ENCODE measurements around the gene ATOSB.

DNA sequence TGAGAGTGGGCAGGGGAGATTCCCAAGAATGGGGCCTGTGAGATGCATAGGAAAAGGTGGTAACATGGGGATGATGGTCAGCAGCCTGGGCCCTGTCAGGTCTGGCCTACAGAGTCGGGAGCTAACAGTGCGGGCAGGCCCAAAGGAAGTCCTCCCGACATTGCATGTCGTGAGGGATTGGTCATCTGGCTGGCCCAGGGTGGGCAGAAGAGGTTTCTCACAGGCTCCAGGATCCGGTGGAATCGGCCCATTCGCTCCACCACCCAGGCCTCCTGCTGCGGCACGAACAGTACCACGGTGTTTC, 13.2 kb downstream of the ATOSB start:
- TF ChIP-seq RARB (CRISPR knock-in tag; IDR thresholded peaks at IDR 0.05) (no peak), TOX (CRISPR knock-in tag; IDR thresholded peaks at IDR 0.05; ENCODE audit: borderline replicate concordance) (no peak)
- TF ChIP-seq, protein P1, sequence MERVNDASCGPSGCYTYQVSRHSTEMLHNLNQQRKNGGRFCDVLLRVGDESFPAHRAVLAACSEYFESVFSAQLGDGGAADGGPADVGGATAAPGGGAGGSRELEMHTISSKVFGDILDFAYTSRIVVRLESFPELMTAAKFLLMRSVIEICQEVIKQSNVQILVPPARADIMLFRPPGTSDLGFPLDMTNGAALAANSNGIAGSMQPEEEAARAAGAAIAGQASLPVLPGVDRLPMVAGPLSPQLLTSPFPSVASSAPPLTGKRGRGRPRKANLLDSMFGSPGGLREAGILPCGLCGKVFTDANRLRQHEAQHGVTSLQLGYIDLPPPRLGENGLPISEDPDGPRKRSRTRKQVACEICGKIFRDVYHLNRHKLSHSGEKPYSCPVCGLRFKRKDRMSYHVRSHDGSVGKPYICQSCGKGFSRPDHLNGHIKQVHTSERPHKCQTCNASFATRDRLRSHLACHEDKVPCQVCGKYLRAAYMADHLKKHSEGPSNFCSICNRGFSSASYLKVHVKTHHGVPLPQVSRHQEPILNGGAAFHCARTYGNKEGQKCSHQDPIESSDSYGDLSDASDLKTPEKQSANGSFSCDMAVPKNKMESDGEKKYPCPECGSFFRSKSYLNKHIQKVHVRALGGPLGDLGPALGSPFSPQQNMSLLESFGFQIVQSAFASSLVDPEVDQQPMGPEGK (CRISPR knock-in tag; IDR thresholded peaks at IDR 0.05; ENCODE audit: borderline replicate concordance), result no peak

Measured in SK-N-SH treated with all-trans-retinoic acid at 6 μM for 48 hours (cell line).